ENCODE results near the gene PAH. TPM values are rescaled to one million over a fixed set of nuclear protein-coding genes. Genes with fewer than 3 reads are reported as not detected.

PAH gene
- total RNA-seq, 2 experiments from 2014 or later = not detected

DNA sequence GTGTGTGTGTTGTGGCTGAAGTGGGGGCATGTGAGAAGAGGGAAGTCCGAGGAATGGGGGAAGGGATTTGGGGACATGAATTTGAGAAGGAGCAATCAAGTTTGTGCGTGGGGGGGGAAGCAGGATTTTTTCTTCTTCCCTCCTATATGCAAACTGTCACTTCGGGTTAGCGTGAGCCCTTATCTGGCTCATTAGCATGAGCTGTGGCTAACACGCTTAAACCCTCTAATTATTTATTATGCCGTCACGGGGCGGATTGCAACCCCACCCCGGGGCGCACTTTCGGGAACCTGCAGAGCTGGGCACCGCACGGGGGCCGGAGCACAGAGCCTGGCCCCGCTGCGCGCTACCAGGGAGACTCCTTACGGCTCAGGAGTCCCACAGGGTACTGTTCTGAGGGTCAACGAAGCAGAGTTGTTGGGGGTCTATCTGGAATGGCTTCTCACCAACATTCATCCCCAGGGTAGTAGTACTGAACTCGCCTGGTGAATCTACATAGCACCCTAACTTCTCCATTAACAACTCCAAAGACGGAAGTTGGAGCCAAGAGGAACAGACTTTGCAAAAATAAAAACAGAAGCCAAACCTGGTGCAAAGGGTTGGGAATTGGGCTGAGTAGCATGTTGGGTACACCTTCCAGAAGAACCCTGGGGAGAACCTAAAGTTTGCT, 34.0 kb upstream of the PAH start:
- Mint-ChIP-seq H3K27ac (no peak overlapping the region), H3K4me1 (ENCODE audit: low read depth) (no peaks in the 10 kb centered on the region), H3K9me3 (no peaks in the 10 kb centered on the region), H3K27me3 (peaks cover 97% of the 10 kb centered on the region), H3K4me3 (no peak overlapping the region), H3K36me3 (ENCODE audit: low read depth) (no peaks in the 10 kb centered on the region)
- Histone ChIP-seq H3K9me3 (ENCODE audit: control insufficient read depth in 1 of 2, insufficient read depth in 1 of 2, low read length in 2 of 2) (peaks cover 0 to 5% of the 10 kb centered on the region in 2 experiments), H3K4me1 (ENCODE audit: insufficient read depth, low read length) (no peaks in the 10 kb centered on the region), H3K27me3 (ENCODE audit: control insufficient read depth in 1 of 2, insufficient read depth in 2 of 2, low read length in 2 of 2) (peaks cover 32 to 71% of the 10 kb centered on the region in 2 experiments), H3K27ac (ENCODE audit: low read depth in 1 of 2, low read length in 2 of 2) (no peak overlapping the region), H3K4me3 (ENCODE audit: low read length) (no peak overlapping the region), H3K36me3 (ENCODE audit: insufficient read depth, low read length) (no peaks in the 10 kb centered on the region)
- ChIA-PET CTCF (interaction anchor here (0.6 kb wide), 1 partner anchor 239 kb away, joined by 3 read pairs; no protein-coding TSS in a partner anchor), POLR2A (no interaction called here)
- no peak for TF ChIP-seq CTCF (IDR thresholded peaks at IDR 0.05)
- intact Hi-C loops (cut with DNase I, micrococcal nuclease) = no loop called here
- DNase-seq (no peak), ATAC-seq (ENCODE audit: poor library complexity) (no peak)

DNA sequence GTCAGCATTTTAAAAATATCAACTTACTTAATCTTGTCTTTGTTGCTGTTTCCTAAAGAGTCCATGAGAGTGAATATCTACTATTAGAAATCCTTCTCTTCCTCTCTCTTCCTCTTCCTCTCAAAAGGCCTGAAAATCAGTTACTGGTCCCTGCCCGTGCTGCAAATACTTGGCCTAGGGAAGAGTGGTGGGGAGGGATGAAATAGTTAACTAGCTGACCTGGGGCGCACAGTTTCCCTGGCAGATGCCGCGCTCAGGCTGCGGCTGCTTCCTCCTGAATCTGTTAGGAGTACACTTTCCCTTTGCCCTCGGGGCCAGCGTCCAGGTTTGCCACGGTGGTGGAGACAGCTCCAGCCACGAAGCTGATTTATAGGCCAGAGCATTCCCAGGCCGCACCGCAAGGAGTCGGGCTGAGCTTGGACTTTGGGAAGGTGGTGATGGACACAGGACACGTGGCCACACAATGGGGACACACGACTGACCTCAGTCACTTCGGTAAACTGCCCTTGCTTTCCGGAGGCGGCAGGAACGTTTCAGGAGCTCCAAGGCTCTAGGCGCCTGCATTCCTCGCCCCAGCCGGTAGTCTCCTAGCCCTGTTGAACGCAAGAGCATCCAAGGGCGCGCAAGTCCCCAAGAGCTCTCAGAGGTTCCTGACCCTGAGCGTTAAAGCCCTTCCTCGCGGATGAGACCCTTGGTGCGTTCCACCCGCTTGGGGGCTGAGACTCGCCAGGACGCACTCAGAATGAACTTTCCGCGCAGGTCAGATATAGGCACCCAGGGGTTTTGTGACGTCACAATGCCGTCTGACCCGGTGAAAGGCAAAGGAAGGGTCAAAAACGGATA, 33.3 kb upstream of the PAH start:
- peaks cover 89% of the 10 kb centered on the region for H3K27me3 Mint-ChIP-seq
- H3K27ac Mint-ChIP-seq = no peak overlapping the region
- DNase-seq (no peak), ATAC-seq (ENCODE audit: poor library complexity) (no peak)
- Histone ChIP-seq H3K27me3 (ENCODE audit: control insufficient read depth in 1 of 2, insufficient read depth in 2 of 2, low read length in 2 of 2) (peaks cover 25 to 64% of the 10 kb centered on the region in 2 experiments), H3K27ac (ENCODE audit: low read depth in 1 of 2, low read length in 2 of 2) (no peak overlapping the region), H3K4me3 (ENCODE audit: low read length) (no peak overlapping the region), H3K4me1 (ENCODE audit: insufficient read depth, low read length) (no peaks in the 10 kb centered on the region), H3K36me3 (ENCODE audit: insufficient read depth, low read length) (no peaks in the 10 kb centered on the region), H3K9me3 (ENCODE audit: control insufficient read depth in 1 of 2, insufficient read depth in 1 of 2, low read length in 2 of 2) (no peaks in the 10 kb centered on the region)
- no peaks in the 10 kb centered on the region for H3K9me3 Mint-ChIP-seq
- intact Hi-C loops (cut with DNase I, micrococcal nuclease) = no loop called here
- TF ChIP-seq CTCF (IDR thresholded peaks at IDR 0.05) = no peak
- no peak overlapping the region for H3K4me3 Mint-ChIP-seq
- ChIA-PET POLR2A (no interaction called here), CTCF (interaction anchor here (0.6 kb wide), 1 partner anchor 240 kb away, joined by 3 read pairs; no protein-coding TSS in a partner anchor)
- H3K36me3 Mint-ChIP-seq (ENCODE audit: low read depth) = no peaks in the 10 kb centered on the region
- H3K4me1 Mint-ChIP-seq (ENCODE audit: low read depth) = no peaks in the 10 kb centered on the region

DNA sequence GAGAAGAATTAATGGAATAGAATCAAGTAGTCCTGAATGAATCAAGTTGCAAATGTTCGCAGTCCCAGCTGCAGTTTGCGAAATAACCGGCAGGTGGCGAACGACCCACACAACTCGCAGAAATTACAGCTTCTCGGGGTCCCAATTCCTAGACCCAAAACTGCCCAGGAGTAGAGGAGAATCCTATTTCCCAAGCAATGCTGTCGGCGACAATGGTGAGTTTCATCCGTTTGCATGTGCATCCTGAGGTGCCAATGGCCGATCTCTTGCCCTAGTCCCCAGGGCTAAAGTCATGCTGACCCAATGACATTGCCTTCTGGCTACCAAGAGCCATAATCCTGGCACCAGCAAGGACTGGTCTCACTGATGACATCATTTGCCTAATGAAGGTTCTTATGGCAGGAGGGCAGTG, 31.9 kb upstream of the PAH start:
- intact Hi-C loops (cut with DNase I, micrococcal nuclease) = loop anchor here (1.0 kb wide), 2 partner anchors 555 to 599 kb away; no protein-coding TSS in a partner anchor
- H3K9me3 ChIP-seq (ENCODE audit: control insufficient read depth in 1 of 2, insufficient read depth in 1 of 2, low read length in 2 of 2) = no peaks in the 10 kb centered on the region
- H3K4me1 Mint-ChIP-seq (ENCODE audit: low read depth) = no peaks in the 10 kb centered on the region
- no peak overlapping the region for H3K27ac Mint-ChIP-seq
- ChIA-PET POLR2A (interaction anchor here (0.9 kb wide), 1 partner anchor 13 kb away, joined by 3 read pairs; no protein-coding TSS in a partner anchor), CTCF (interaction anchor here (0.9 to 1.8 kb wide), 5 partner anchors 9 to 601 kb away, joined by 3 to 14 read pairs (median 5); no protein-coding TSS in a partner anchor)
- peaks cover 87% of the 10 kb centered on the region for H3K27me3 Mint-ChIP-seq
- H3K27me3 ChIP-seq (ENCODE audit: control insufficient read depth in 1 of 2, insufficient read depth in 2 of 2, low read length in 2 of 2) = peaks cover 21 to 52% of the 10 kb centered on the region in 2 experiments
- ATAC-seq (ENCODE audit: poor library complexity) (no peak), DNase-seq (peak in 13 of 14 experiments; percentile 15 to 64 (median 36))
- H3K4me3 Mint-ChIP-seq = no peak overlapping the region
- H3K4me1 ChIP-seq (ENCODE audit: insufficient read depth, low read length) = no peaks in the 10 kb centered on the region
- H3K27ac ChIP-seq (ENCODE audit: low read depth in 1 of 2, low read length in 2 of 2) = no peak overlapping the region
- H3K36me3 ChIP-seq (ENCODE audit: insufficient read depth, low read length) = no peaks in the 10 kb centered on the region
- no peaks in the 10 kb centered on the region for H3K36me3 Mint-ChIP-seq (ENCODE audit: low read depth)
- no peaks in the 10 kb centered on the region for H3K9me3 Mint-ChIP-seq
- TF ChIP-seq CTCF (IDR thresholded peaks at IDR 0.05) = peak; percentile 84
- no peak overlapping the region for H3K4me3 ChIP-seq (ENCODE audit: low read length)

Measured in CD4-positive, alpha-beta T cell (primary cell).